HL-60/S4 treated with retinoic acid at 250 ng/mL for 4 days and 3 days (cell line): ENCODE data around the gene ZNF236.

Experiments used
- in situ Hi-C: fragments of 300-500 bp; cut with MboI; formaldehyde crosslinking; loops from 2 replicates; pipeline ENCODE4 v1.7.0; 2022; ENCODE audit warnings: low sequenced_read_pairs

Gene ZNF236

DNA sequence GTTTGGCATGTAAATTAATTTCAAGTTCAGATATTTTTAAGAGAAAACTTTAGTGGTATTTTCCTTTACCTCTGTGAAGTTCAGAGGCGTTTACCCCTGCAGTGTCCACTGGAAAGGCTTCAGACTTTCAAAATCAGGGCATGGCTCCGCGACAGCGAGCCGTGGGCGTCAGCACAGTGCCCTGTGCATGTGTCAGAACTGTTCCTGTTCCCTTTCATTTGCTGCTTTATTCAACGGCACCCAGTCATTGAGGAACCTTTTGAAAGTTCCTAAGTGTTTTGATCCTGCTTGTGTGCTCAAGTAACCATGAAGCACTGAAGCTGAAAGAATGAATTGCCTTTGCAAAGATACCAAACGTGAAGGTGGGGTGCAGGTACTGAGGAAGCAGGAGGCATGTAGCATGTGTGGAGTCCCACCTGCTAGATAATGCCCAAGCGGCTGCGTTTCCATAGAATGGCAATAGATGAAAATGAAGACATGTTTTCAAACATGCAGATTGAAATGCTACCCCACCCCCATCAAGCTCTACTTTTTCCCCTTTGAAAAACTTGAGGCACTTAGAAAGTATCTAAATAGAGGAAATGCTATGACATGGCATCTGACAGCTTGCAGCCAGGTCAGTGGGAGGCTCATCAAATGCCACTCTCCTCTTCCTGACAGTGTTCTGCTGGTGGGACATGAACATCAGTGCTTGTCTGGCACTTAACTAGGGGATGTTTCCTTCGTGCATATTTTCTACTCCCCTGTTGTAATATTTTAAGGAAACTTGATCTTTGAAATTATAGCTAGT lies 148.6 kb downstream of the ZNF236 start:
- in situ Hi-C loops: no loop called here

DNA sequence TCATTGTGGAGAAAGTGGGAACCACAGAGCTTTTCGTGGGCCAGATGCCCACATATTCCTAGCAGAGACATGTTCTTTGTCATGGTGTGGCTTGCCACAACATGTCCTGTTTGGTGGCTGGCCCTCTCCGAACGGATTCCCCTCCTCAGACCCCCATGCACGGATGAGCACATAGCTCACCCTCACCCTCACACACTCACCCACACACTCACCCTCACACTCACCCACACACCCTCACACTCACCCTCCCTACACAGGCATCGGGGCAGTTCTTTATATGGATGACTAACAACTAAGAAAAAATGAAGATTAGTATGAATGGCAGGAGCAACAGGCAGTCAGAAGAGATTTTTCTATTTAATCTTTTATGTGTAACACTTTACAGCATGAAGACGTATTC lies 149.9 kb downstream of the ZNF236 start:
- in situ Hi-C loops: no loop called here

DNA sequence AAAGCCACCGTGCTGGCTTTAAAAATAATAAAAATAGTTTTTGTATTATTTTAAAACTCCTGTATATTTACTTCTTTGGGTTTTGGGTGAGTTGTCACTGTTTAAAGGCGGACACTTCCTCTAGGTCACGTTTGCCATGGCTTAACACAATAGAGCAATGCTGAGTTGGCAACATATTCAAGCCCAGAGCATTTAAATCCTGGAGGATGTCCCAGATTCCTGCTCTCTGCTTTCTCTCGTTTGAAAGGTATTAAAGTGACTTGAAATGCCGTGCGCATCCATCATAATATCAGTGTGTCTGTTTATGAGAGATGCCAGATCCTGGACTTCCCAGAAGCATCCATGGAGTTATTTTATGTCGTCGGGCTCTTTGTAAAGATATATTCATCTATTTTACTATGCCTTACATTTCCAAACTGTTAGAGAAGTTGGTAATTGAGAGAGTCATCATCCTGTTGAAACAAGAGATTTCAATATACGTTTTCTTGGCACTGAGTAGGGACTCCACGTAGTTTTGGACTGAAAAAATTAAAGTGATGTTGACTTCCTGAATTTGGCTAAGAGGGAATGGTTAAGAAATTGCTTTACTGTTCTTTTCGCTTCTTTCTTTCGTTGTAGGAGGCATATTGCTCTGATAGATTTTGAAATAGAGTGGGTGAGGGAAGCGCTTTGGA lies 150.6 kb downstream of the ZNF236 start:
- in situ Hi-C loops: no loop called here

DNA sequence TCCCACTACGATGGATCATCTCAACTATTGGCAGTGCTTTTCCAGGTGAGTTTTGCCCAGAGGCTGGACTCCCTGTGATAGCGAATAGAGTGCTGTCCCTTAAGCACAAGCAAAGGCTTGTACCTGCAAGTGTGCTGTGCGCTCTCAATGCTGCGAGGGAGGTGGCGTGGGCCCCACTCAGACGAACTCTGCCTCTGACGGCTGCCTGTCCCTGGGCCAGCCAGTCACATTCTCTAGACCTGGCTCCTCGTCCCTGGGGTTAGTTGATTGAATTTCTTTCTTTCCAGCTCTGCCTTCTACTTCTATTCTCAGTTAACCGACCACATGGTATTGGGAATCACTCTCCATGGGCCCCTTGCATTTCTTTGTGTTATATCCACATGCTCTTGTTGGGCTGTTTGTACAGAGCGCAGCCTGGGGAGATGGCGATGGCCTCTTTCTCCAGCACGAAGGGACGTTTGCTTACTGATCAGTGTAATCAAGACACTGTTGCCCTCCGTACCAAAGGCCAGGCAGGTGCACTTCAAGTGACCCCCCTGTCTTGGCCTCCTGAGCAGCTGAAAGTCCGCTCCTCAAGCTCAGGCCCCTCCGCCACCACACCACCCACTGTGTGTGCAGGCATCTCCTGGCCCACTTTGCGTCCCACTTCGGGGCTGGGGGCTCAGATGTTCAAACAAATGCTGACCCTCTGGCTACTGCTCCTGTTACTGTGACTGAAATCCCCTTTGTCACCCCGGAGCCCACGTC lies 151.3 kb downstream of the ZNF236 start:
- in situ Hi-C loops: no loop called here

DNA sequence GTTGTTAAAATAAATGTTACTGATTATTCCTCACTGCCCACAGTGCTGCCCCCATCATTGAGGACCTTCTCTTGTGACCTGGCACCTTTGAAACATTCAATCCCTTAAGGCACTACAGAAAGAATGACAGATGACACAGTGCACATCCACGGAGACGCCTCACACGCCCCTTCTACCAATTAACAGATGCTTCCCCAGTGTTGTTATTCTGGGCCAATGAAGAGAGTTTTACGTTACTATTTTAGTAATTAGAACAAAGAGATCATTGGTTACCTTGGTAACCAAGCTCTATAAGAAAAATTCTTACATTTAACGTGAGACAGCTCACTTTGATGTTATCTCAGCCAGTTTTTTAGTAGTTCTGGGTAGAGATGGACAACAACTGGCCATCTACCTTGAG lies 152.0 kb downstream of the ZNF236 start:
- in situ Hi-C loops: no loop called here

DNA sequence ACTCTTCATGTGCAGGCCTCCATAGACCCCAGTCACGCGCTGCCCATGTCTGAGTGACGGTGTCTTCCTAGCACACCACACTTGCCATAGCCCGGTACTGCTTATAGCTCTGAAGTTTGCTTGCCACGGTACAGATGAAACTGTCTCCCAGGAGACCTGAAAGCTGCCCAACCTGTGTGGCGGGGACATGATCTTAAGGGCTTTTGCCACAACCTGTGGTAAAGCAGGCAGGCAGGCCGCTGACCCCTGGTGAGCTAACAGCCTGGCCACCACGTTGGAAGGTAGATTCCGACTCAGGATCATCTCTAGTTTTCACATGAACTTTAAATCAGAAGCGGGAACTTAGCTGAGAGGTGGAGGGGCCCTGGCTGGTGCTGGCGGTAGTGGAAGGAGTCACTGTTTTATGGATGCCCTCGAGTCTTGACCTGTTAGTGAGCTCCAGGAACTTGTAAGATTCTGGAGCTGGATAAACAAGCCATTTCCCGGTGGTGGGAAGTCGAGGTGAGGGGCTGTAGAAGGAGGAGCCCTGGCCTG lies 153.3 kb downstream of the ZNF236 start:
- in situ Hi-C loops: loop anchor here (25.0 kb wide), 2 partner anchors 237 to 687 kb away; no protein-coding TSS in a partner anchor

DNA sequence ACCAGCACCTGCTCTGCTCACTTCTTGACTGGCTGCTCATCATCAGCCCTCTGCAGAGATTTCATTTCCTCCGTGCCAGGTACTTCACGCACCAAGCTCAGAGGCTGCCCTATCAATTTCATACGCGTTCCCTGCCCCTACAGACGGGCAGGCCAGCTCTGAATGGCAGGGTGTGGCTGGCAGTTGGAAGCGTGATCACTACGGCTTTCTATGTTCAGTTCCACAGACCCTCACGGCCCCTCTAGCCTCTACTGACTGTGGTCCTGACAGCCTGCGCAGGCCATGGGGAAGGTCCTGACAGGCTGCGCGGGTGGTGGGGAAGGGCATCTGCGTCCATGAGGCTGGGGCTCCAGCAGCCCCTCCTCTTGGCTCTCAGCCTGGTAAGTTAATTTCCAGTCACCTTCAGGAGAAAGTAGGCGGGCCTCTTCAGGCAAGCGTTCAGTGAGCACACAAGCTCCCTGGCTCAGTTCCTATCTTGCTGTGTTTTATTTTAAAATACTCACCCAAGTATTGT lies 154.8 kb downstream of the ZNF236 start:
- in situ Hi-C loops: loop anchor here (25.0 kb wide), 2 partner anchors 235 to 685 kb away; no protein-coding TSS in a partner anchor

DNA sequence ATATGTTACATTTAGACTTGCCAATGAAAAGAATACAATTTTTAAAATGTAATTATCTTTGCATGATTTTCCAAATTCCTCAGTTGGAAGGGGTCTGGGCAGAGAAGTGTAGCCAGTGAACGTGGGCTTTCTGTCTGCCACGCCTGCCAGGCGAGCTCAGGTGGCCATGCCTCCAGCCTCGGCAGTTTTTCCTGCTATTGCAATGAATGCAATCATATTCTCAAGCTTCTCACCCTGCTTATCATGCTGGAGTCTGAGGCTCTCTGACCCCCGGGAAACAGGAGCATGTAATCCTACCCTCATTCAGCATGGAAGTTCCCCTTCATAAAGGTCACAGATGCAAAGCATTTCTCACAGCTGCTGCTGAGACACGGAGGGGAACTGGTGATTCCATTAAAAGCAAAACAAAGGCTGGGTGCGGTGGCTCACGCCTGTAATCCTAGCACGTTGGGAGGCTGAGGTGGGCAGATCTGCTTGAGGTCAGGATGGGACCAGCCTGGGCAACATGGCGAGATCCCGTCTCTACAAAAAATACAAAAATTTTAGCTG lies 155.4 kb downstream of the ZNF236 start:
- in situ Hi-C loops: loop anchor here (25.0 kb wide), 2 partner anchors 235 to 685 kb away; no protein-coding TSS in a partner anchor

DNA sequence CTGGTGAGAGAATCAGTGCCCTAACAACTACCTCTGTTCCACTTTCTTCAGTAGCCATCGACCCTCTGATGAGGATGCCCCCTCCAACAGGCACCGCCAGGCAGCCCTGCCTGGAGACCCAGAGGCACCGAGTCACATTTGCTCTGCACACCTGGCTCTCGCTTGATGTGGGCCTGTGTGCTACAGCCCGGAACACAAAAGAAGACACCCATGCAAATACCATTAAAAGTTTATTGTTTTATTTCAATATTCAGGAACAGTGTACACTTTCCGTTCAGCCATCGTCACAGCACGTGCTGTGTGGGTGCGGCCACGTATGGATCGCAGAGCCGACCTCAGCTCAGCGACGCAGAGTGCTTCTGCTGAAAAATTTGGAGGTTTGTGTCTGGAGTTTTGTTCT lies 156.3 kb downstream of the ZNF236 start:
- in situ Hi-C loops: loop anchor here (25.0 kb wide), 2 partner anchors 234 to 684 kb away; no protein-coding TSS in a partner anchor

DNA sequence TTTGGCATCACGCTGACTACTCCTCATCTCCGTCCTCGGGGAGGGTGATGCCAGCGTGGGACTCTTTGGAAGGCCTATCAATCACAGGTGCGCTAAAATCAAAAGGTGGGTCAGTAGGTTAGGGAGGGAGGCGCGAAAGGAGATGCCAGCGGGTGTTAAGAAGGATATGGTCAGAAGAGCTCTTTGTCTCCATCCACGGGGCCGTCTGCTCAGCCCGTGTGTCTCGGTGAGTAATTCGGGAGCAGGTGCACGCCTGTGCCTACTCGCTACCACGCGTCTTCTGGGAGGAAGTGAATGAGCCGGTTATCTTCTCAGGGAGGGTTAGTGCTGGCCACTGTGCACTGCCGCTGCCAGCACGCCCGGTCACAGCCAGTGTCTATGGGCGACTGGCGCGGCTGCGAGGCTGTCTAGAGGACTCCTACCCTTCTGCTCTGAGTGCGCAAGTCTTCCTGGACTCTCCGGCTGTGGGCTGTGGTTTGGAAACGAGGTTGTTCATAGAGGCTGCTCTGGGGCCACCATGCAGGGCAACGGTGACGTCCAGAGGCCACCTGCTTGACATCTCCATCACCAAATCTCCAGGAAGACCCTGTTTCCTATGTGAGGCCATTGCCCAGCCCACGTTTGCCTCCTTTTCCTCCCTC lies 156.9 kb downstream of the ZNF236 start:
- in situ Hi-C loops: loop anchor here (25.0 kb wide), 2 partner anchors 233 to 683 kb away; no protein-coding TSS in a partner anchor

DNA sequence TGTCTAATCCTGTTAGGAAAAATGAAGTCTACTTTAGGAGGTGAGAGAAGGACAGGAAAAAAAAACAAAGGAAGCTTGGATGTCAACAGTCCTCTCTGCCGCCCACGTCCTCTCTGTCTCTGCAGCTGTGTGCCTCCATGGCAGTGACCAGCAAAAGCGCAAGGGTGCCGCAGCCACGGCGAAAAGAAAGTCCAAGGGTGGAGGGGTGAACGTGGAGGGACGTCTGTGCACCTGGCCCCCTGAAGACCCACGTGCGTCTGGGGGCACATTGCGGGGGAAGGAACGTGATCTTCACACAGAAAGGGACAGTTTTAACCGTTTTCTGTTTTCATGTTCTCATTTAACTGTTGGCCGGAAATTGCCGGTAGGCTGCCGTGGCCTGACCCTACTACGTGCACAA lies 157.5 kb downstream of the ZNF236 start:
- in situ Hi-C loops: loop anchor here (25.0 kb wide), 2 partner anchors 232 to 682 kb away; no protein-coding TSS in a partner anchor

DNA sequence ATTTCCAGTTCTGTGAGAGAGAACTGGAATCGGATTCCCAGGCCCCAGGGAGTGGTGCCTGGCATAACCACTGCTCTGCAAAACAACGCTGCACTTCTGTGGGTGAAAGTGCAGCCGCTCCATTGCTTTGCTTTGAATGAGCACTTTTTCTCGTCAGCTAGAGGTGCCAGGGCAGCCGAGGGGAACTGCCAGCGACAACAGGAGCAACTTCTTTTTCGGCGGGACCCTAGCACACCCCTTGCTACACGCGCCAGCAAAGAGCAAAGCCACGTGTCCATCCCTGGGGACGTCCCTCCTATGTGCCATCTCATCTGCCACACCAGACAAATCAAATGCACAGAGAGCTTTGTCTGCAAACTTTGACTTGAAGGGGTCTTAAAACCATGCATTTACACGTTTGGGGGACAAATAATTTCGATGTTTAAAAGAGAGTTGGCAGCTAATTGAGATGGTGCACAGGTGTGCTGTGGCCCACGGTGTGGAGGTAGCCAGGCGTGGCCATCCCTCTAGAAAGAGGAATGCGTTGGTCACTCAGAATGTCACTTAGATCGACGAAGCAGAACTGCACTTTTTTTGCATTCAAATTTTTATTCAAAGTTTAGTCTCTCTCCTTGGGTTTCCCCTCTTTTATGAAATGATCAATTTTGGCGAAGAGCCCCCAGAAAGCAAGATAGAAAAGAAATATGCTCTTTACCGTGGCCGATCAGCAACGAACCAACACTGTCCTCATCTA lies 158.5 kb downstream of the ZNF236 start:
- in situ Hi-C loops: loop anchor here (25.0 kb wide), 2 partner anchors 231 to 681 kb away; no protein-coding TSS in a partner anchor

DNA sequence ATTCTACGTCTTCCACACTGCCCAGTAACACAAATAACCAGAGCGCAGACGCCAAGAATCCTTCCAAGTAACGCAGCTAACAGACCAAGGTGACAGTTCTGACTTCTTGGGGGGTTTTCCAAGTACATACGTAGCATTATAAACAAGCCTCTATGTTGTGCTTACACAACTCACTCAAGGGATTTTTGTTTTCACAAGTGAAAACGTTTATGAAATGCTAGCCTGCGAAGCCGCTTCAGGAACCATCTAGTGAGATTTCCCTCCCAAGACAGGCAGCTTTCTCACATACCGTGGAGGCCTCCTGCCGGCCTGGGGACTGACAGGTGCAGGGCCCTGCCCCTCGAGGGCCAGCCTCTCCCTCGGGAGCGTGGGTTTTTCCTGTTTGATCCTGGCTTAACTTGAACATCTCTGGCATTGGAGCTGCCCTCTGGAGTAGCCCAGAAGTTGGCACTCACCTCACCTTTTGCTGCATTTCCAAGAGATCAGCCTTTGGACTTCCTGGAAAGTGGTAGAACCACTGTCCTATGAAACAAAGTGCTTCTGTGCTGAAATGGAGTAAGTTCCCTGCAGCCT lies 159.1 kb downstream of the ZNF236 start:
- in situ Hi-C loops: loop anchor here (25.0 kb wide), 2 partner anchors 231 to 681 kb away; no protein-coding TSS in a partner anchor

DNA sequence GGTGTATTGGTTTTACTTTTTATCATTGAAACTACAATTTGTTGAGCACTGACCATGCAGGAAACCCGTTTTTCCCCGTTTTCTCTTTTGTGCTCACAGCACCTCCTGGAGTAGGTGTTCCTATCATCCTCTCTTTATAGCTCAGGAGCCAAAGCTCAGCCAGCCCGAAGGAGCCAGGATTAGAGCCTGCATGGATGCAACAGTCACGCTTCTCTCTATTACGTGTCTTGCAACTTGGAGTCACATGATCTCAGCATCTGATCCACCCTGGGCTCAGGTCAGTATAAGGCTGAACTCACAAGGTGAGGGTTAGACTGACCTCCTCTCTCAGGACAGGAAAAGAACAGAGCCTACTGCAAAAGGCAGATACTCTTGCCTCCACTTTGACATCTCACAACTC lies 159.7 kb downstream of the ZNF236 start:
- in situ Hi-C loops: loop anchor here (25.0 kb wide), 2 partner anchors 230 to 680 kb away; no protein-coding TSS in a partner anchor

DNA sequence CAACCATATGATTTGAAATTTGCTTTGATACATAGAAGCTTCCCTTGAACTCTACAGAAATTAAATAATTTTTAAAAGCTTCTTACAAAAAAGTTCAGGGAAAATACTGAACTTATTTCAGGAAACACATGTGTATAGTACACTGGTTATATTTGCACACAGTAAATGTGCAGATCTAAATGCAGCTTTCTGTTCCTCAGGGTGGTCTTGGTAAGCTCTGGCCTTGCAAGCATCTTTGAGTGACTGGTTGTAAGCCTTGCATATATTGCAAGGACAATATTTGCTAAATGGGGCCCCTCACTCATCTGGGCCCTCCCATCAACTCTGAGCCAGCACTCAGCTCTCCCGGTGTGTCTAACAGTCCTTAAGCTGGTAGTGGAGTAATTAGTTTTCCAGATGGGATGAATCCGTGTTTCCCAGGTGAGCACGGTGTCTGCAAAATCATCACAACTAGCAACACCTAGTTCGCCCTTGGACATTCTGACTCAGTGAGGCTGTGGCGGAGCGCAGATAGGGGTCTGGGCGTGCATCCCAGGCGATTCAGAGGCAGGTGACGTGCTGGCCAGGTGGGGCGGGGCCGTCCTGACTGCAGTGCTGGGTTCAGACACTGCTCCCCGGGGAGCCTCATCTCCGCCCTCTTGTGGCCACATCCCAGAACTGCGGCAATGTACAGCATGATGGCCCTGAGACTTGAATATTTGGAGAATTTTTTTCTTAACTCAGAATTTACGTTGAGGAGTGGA lies 160.7 kb downstream of the ZNF236 start:
- in situ Hi-C loops: loop anchor here (25.0 kb wide), 2 partner anchors 229 to 679 kb away; no protein-coding TSS in a partner anchor

DNA sequence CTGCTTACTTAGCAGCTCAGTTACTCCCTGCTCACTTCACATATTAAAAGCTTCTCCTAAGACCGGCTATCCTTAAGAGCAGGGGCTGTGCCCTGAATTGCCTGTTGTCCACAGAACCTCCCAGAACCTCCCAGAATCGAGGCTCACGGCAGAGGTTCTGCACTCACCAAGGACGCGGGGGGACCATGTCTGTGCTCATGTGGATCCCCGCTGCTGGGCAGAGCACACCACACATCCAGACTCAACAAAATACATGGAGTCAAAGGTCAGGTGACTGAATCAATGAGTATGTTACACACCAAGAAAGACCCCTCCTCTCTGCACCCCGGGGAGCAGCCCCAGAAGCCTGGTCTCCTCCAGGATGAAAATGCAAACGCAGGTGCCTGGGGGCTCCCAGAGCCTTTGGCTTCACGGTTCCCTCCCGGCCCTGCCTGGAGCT lies 161.3 kb downstream of the ZNF236 start:
- in situ Hi-C loops: loop anchor here (25.0 kb wide), 2 partner anchors 229 to 679 kb away; no protein-coding TSS in a partner anchor
